Measurements from ENCODE around the gene BANP. TPM values are rescaled to one million over a fixed set of nuclear protein-coding genes. Genes with fewer than 3 reads are reported as not detected.

Gene BANP
- total and polyA plus RNA-seq, 2 of the 8 experiments (the other 6 are each of a cell fraction or from before 2014, with no cell fraction given): 25.8 to 39.8 TPM

DNA sequence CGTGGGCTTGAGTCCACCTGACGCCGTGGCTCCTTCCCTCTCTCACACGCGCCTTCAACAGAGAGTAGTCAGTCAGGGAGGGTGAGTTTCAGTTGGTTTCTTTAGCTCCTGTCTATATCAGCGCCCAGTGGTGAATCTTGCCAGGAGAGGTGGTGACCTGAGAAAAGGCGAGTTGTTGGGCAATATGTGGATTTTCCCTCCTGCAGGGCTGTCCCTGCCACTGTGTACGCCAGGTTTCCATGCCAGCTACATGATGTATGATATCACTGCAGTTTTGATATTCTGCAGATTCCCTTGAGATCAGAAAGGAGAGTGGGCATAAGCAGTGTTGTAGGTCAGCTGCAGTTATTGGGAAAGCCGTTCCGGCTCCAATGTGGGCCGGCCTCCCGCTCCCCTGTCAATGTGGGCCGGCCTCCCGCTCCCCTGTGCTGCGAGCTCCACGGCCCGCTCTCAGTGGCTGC is 31.4 kb downstream of the BANP start (continued):
- TF ChIP-seq, protein P1, sequence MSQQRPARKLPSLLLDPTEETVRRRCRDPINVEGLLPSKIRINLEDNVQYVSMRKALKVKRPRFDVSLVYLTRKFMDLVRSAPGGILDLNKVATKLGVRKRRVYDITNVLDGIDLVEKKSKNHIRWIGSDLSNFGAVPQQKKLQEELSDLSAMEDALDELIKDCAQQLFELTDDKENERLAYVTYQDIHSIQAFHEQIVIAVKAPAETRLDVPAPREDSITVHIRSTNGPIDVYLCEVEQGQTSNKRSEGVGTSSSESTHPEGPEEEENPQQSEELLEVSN (IDR thresholded peaks at IDR 0.05): no peak
- TF ChIP-seq NRF1 (IDR thresholded peaks at IDR 0.05; ENCODE audit: low read depth, low read length) (no peak), GABPA (IDR thresholded peaks at IDR 0.05; ENCODE audit: borderline replicate concordance, insufficient read depth, low read length) (no peak), RAD21 (IDR thresholded peaks at IDR 0.05 in 1 of 2, conservative IDR thresholded peaks at IDR 0.05 in 1 of 2; ENCODE audit: low read depth in 2 of 2, low read length in 2 of 2) (no peak), CHD2 (IDR thresholded peaks at IDR 0.05; ENCODE audit: low read length) (no peak), CBX8 (IDR thresholded peaks at IDR 0.05; ENCODE audit: borderline replicate concordance, low read depth, low read length) (no peak), JUN (IDR thresholded peaks at IDR 0.05; ENCODE audit: low read depth, low read length) (no peak)
- TF ChIP-seq, protein P2, sequence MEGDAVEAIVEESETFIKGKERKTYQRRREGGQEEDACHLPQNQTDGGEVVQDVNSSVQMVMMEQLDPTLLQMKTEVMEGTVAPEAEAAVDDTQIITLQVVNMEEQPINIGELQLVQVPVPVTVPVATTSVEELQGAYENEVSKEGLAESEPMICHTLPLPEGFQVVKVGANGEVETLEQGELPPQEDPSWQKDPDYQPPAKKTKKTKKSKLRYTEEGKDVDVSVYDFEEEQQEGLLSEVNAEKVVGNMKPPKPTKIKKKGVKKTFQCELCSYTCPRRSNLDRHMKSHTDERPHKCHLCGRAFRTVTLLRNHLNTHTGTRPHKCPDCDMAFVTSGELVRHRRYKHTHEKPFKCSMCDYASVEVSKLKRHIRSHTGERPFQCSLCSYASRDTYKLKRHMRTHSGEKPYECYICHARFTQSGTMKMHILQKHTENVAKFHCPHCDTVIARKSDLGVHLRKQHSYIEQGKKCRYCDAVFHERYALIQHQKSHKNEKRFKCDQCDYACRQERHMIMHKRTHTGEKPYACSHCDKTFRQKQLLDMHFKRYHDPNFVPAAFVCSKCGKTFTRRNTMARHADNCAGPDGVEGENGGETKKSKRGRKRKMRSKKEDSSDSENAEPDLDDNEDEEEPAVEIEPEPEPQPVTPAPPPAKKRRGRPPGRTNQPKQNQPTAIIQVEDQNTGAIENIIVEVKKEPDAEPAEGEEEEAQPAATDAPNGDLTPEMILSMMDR (IDR thresholded peaks at IDR 0.05; ENCODE audit: control extremely low read depth in 1 of 3, insufficient read depth in 1 of 3, low read depth in 1 of 3, low read length in 3 of 3): no peak
